ENCODE measurements around the gene SDC1.

Gene SDC1

GRCh38 chr2:20172273-20173055 is 52.5 kb downstream of the SDC1 start:
- Mint-ChIP-seq H3K27ac (ENCODE audit: low read depth) (no peak overlapping the region), H3K9me3 (no peaks in the 10 kb centered on the region), H3K36me3 (ENCODE audit: insufficient read depth) (no peaks in the 10 kb centered on the region), H3K4me1 (no peaks in the 10 kb centered on the region), H3K4me3 (no peak overlapping the region), H3K27me3 (no peaks in the 10 kb centered on the region)
- DNase-seq (ENCODE audit: low spot score in 2 of 2) (no peak), ATAC-seq (replicated peaks; ENCODE audit: extremely low read depth, poor library complexity, severe bottlenecking) (no peak)

GRCh38 chr2:20171445-20171977 is 53.4 kb downstream of the SDC1 start:
- H3K4me3 Mint-ChIP-seq = no peak overlapping the region
- H3K27ac Mint-ChIP-seq (ENCODE audit: low read depth) = no peak overlapping the region
- H3K36me3 Mint-ChIP-seq (ENCODE audit: insufficient read depth) = no peaks in the 10 kb centered on the region
- H3K4me1 Mint-ChIP-seq = no peaks in the 10 kb centered on the region
- ATAC-seq (replicated peaks; ENCODE audit: extremely low read depth, poor library complexity, severe bottlenecking) (no peak), DNase-seq (ENCODE audit: low spot score in 2 of 2) (no peak)
- H3K9me3 Mint-ChIP-seq = no peaks in the 10 kb centered on the region
- H3K27me3 Mint-ChIP-seq = no peaks in the 10 kb centered on the region

GRCh38 chr2:20170704-20171250 is 54.2 kb downstream of the SDC1 start:
- Mint-ChIP-seq H3K9me3 (no peaks in the 10 kb centered on the region), H3K4me3 (no peak overlapping the region)
- no peak for ATAC-seq (replicated peaks; ENCODE audit: extremely low read depth, poor library complexity, severe bottlenecking)

GRCh38 chr2:20169796-20170703 is 54.9 kb downstream of the SDC1 start:
- no peak overlapping the region for H3K27ac Mint-ChIP-seq (ENCODE audit: low read depth)
- DNase-seq (ENCODE audit: low spot score in 2 of 2) (no peak), ATAC-seq (replicated peaks; ENCODE audit: extremely low read depth, poor library complexity, severe bottlenecking) (no peak)
- H3K4me1 Mint-ChIP-seq = no peaks in the 10 kb centered on the region
- no peaks in the 10 kb centered on the region for H3K36me3 Mint-ChIP-seq (ENCODE audit: insufficient read depth)
- H3K4me3 Mint-ChIP-seq = no peak overlapping the region
- no peaks in the 10 kb centered on the region for H3K27me3 Mint-ChIP-seq
- no peaks in the 10 kb centered on the region for H3K9me3 Mint-ChIP-seq

More at GRCh38 chr2:20170704-20171250, 54.2 kb downstream of the SDC1 start:
- Mint-ChIP-seq H3K27me3 (no peaks in the 10 kb centered on the region), H3K4me1 (no peaks in the 10 kb centered on the region), H3K36me3 (ENCODE audit: insufficient read depth) (no peaks in the 10 kb centered on the region), H3K27ac (ENCODE audit: low read depth) (no peak overlapping the region)
- DNase-seq (ENCODE audit: low spot score in 2 of 2) = no peak

- Mint-ChIP-seq H3K36me3 (ENCODE audit: insufficient read depth) (no peaks in the 10 kb centered on the region), H3K27ac (ENCODE audit: low read depth) (no peak overlapping the region), H3K4me3 (no peak overlapping the region), H3K27me3 (no peaks in the 10 kb centered on the region), H3K9me3 (no peaks in the 10 kb centered on the region), H3K4me1 (no peaks in the 10 kb centered on the region)
- ATAC-seq (replicated peaks; ENCODE audit: extremely low read depth, poor library complexity, severe bottlenecking) = no peak
- DNase-seq (ENCODE audit: low spot score in 2 of 2) = no peak
These were observed 55.9 kb downstream of the SDC1 start for GRCh38 chr2:20168727-20169696.

DNA sequence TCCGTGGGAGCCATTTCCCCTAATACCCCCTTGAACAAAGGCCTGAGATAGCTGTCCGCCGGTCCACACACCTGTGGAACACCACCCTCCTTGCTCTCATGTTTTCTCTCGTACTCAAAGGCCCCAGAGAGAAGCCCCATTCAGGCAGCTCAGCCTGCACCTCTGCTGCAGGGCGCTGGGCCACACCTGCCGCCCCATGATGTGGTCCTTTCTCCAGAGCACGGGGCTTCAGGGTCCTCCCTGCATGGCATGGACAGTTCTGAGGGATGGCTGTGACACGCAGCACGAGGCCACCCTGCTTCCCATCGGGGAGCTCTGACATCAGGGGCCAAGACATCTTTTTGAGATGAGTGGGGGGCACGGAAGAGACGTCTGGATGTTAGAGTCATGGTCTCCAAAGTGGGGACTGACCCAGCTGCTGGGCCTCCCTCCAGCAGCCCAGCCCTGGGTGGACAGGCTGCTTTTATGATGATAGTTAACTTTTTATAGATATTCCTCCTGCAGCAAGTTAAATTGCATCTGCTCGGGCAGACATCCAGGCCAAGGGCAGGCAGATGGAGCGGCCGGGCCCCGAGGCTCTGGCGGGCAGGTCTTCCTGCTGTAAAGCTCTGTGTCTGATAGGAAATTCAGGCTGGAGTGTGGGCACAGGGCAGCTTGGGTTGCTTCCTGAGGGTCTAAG is 56.7 kb downstream of the SDC1 start:
- no peak overlapping the region for H3K27ac Mint-ChIP-seq (ENCODE audit: low read depth)
- H3K27me3 Mint-ChIP-seq = no peaks in the 10 kb centered on the region
- no peak for DNase-seq (ENCODE audit: low spot score in 2 of 2)
- H3K4me1 Mint-ChIP-seq = no peaks in the 10 kb centered on the region
- ATAC-seq (replicated peaks; ENCODE audit: extremely low read depth, poor library complexity, severe bottlenecking) = no peak
- H3K36me3 Mint-ChIP-seq (ENCODE audit: insufficient read depth) = no peaks in the 10 kb centered on the region
- no peak overlapping the region for H3K4me3 Mint-ChIP-seq
- no peaks in the 10 kb centered on the region for H3K9me3 Mint-ChIP-seq

DNA sequence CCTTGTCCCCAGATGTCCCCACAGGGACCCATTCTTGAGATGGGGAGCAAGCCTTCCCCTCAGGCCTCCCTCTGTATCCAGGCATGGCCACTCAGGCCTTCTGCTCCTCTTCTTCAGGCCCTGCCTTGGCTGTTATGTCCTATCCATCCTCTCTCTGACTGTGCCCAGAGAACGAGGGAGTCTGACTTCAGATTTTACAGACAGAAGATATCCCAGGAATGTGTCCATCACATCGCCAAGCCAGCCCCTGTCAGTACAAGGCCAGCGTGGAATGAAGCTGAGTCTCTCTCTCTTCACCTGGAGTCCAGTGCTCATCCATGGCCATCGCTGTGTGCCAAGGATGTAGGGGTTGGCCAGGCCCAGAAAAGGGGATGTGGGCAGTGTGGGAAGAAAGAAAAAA is 57.6 kb downstream of the SDC1 start:
- no peak overlapping the region for H3K27ac Mint-ChIP-seq (ENCODE audit: low read depth)
- H3K4me3 Mint-ChIP-seq = no peak overlapping the region
- no peaks in the 10 kb centered on the region for H3K36me3 Mint-ChIP-seq (ENCODE audit: insufficient read depth)
- no peaks in the 10 kb centered on the region for H3K4me1 Mint-ChIP-seq
- H3K9me3 Mint-ChIP-seq = no peaks in the 10 kb centered on the region
- peaks cover 3% of the 10 kb centered on the region for H3K27me3 Mint-ChIP-seq
- DNase-seq (ENCODE audit: low spot score in 2 of 2) = no peak
- ATAC-seq (replicated peaks; ENCODE audit: extremely low read depth, poor library complexity, severe bottlenecking) = no peak

DNA sequence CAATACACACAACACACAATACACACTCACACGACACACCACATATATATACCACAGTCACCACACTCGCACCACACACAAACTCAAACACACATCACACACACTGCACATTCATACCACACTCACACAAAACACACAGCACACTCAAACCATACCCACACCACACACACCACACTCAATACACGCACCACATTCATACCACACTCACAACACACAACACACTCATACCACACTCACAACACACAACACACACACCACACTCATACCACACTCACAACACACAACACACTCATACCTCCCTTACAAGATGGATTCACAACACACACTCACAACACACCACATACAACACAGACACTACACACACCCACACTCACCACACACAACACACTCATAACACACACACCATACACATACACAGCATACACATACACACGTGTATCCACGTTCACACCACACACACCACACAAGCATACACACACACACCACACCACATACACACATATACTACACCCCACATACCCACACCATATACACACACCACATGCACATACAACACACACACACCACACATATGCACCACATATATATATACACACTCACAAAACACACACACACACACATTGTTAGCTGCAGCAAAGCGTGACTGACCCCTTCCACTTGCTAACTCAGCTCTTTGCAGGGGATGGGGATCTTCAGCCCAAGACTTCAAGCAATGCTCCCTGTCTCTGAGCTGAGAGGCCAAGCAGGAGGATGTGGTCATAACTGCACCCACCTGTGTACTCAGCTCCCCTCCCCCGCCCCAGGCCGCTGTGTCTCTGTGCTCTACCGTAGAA is 59.0 kb downstream of the SDC1 start:
- no peak for DNase-seq (ENCODE audit: low spot score in 2 of 2)
- Mint-ChIP-seq H3K27ac (ENCODE audit: low read depth) (no peak overlapping the region), H3K4me3 (no peak overlapping the region), H3K27me3 (peaks cover 7% of the 10 kb centered on the region), H3K9me3 (no peaks in the 10 kb centered on the region), H3K36me3 (ENCODE audit: insufficient read depth) (no peaks in the 10 kb centered on the region), H3K4me1 (no peaks in the 10 kb centered on the region)
- no peak for ATAC-seq (replicated peaks; ENCODE audit: extremely low read depth, poor library complexity, severe bottlenecking)

DNA sequence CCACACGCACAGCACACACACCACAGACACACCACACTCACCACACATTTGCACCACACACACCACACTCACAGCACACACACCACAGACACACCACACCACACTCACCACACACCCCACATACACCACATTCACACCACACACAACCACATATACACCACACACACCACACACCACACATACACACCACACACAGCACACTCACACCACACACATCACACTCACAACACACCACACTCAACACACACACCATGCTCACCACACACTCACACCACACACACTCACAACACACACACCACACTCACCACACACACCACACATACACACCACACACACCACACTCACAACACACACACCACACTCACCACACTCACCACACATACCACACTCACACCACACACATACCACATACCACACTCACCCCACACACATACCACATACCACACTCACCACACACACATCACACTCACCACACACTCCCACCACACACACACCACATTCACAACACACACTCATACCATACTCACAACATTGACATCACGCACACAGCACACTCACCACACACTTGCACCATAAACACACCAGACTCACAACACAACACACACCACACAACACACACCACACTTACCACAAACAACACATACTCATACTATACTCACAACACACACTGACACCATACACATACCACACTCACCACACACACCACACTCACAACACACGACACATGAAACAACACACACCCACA is 60.0 kb downstream of the SDC1 start:
- DNase-seq (ENCODE audit: low spot score in 2 of 2) (no peak), ATAC-seq (replicated peaks; ENCODE audit: extremely low read depth, poor library complexity, severe bottlenecking) (no peak)
- H3K4me3 Mint-ChIP-seq = no peak overlapping the region
- H3K9me3 Mint-ChIP-seq = no peaks in the 10 kb centered on the region
- no peaks in the 10 kb centered on the region for H3K36me3 Mint-ChIP-seq (ENCODE audit: insufficient read depth)
- H3K4me1 Mint-ChIP-seq = no peaks in the 10 kb centered on the region
- H3K27ac Mint-ChIP-seq (ENCODE audit: low read depth) = no peak overlapping the region
- H3K27me3 Mint-ChIP-seq = peaks cover 9% of the 10 kb centered on the region

- Mint-ChIP-seq H3K4me3 (no peak overlapping the region), H3K4me1 (no peaks in the 10 kb centered on the region), H3K27me3 (peaks cover 16% of the 10 kb centered on the region), H3K36me3 (ENCODE audit: insufficient read depth) (no peaks in the 10 kb centered on the region), H3K27ac (ENCODE audit: low read depth) (no peak overlapping the region), H3K9me3 (no peaks in the 10 kb centered on the region)
- ATAC-seq (replicated peaks; ENCODE audit: extremely low read depth, poor library complexity, severe bottlenecking) (no peak), DNase-seq (ENCODE audit: low spot score in 2 of 2) (no peak)
These were observed 60.7 kb downstream of the SDC1 start for GRCh38 chr2:20164061-20164733.

All from central memory CD8-positive, alpha-beta T cell (primary cell).